ENCODE measurements around the gene SMAD9.
"Not testable (repeated sequence)": the region's sequence is repeated elsewhere in the genome, so short reads cannot be mapped to it uniquely, and the experiment has no call there.

The SMAD9 gene

GRCh38 chr13:36907821-36908220 lies 12.2 kb downstream of the SMAD9 start:
- DNase-seq, result no peak

- DNase-seq, result no peak
Measured at GRCh38 chr13:36907266-36907665, 12.8 kb downstream of the SMAD9 start.

DNA sequence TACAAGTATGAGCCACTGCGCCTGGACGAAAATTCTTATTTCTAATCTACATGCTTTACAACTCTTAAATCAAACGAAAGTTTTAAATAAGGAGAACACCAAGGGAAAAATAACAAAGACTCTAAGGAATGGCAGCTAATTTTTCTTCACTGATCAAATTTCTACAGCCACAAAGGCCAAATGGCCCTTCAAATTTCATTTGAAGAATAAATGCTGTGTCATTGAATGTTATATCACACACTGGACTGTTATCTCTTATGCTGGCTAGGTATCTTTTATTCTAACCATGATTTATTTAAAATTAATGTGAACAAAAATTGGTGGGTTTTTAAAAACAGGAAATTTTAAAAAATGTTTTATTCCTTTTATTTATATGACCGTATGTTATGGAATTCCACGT lies 14.1 kb downstream of the SMAD9 start:
- DNase-seq, result no peak

DNA sequence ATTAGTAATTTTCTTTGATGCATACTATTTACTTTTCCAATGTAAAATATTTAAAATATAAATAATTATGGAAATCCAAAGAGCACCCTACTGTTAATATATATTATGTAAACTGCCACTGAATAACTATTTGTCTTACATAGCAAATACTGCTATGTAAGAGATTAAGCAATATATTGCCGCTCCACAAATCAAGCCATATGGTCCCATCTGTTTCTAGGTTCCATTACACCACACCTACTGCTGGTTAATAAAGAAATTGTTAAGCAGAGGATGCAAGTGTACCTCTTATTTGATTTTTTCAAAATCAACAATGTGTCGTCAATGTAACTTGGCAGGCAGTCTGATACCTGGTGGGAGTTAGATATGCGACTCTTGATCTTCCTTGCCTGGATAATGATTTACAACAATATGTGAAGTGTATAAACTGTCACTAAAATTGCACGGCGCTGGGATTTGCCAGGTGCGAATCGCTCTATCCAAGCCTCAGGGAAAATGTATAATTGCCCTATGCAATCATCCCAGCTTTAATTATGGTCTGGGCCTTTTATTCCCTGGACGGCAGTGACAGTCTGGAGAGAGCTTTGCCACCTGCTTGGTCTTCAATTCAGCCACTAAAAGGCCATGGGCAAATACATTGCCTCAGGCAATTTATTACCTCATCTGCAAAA lies 16.0 kb downstream of the SMAD9 start:
- DNase-seq, result no peak

GRCh38 chr13:36897054-36897616 lies 22.9 kb downstream of the SMAD9 start:
- no peak for DNase-seq

DNA sequence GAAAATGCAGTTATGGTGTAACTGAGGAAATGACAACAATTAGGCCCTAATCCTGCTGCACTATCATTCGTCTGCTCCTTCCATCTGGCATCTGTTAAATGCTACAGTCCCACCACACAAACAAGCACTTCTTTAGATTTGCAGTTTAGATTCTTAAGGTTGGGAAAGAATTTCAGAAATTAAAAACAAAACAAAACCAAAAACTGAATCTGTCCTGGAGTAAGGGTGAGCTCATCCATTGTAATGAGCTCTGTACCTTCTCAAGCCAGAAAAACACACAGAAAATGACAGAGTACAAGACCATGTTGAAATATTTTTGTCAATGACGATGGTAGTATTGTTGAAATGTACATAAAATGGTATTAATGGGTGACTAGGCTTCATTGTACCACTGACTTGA lies 28.3 kb downstream of the SMAD9 start:
- no peak for DNase-seq

DNA sequence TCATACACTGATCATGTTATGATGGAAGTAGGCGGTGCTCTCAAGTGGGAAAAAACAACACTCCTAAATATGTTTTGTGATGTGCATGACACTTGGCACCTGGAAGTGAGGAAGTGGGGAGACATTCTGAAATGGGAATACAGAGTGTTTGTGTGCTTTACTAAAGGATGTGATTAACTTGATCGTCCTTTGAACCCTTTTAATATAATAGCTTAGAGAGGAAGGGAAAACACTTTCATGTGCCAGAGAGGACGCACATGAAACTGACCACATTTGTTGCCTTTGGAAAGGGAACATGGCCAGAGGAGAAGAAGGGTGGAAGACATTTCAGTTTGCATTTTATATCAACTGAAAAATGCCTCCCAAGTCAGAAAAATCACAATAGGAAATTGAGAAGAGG lies 31.4 kb downstream of the SMAD9 start:
- DNase-seq, result no peak

DNA sequence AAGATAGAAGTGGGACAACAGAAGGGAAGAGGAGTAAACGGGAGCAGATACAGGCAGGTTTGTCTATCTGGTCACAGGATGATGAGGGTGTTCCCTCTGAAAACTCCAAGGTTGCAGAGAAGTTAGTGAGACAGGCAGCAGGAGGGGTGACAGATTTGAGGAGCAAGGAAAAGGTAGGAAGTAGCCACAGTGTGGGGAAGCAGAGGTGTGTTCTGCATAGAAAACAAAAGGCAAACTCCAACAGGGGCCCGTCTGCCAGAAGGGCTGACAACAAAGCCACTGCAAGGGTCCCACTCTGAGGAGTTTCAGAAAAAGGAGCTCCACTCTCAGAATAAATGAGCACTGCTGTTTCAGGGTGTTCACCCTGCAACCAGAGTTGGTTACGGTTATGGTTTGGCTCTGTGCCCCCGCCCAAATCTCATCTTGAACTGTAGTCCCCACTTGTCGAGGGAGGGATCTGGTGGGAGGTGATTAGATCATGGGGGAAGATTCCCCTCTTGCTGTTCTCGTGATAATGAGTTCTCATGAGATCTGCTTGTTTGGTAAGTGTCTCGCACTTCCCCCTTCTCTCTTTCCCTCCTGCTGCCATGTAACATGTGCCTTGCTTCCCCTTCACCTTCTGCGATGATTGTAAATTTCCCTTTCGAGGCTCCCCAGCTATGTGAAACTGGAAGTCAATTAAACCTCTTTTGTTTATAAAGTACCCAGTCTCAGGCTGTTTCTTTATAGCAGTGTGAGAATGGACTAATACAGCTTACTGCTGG lies 32.1 kb downstream of the SMAD9 start:
- DNase-seq, result no peak

DNA sequence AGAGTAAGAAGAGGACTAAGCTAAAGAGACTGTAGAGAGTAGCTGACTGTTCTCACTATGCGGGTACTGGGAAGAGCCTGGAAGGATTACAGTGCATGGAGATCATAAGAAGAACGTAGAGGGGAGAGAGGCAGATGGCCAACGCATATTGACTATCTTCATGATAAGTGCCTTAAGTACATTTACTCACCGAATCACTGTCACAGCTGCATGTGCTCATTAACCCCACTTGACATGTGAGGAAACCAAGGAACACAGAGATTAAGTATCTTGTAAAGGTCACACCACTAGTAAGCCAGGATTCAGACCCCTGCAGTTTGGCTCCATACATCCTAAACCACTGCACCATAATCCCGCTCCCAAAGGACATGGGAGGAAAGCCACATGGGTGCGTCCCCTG lies 34.1 kb downstream of the SMAD9 start:
- DNase-seq, result no peak

DNA sequence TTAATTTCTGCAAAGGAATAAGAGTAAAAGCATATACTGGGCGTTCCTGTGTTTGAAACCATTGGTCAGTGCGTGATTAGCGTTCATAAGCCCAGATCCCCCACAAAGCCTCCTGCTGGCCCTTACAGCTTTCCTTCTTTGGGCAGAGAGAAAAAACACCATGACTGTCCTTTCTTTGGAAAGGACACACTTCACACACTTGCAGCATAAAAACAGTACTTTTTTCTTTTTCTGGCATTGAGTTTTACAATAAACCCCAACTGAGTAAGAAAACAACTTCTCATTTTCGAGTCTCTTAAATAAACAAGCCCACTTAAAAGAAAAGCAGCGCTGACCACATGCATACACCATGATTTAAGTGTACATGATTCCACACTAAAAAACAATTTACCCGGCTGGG lies 35.8 kb downstream of the SMAD9 start:
- DNase-seq, result no peak

GRCh38 chr13:36883824-36884223 lies 36.2 kb downstream of the SMAD9 start:
- DNase-seq, result no peak

DNA sequence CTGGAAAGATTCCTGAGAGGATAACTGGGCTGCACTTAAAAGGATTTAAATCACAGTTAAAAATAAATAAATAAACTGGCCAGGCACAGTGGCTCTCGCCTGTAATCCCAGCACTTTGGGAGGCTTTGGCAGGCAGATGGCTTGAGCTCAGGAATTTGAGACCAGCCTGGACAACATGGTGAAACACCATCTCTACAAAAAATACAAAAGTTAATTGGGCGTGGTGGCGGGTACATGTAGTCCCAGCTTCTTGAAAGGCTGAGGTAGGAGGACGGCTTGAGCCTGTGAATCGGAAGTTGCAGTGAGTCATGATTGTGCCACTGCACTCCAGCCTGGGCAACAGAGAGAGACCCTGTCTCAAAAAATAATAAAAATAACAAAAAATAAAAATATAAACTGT lies 36.6 kb downstream of the SMAD9 start:
- DNase-seq, result not testable (repeated sequence)

- DNase-seq, result no peak
Measured at GRCh38 chr13:36882829-36883390, 37.1 kb downstream of the SMAD9 start.

GRCh38 chr13:36880961-36881360 lies 39.1 kb downstream of the SMAD9 start:
- DNase-seq, result no peak

GRCh38 chr13:36879218-36879938 lies 40.7 kb downstream of the SMAD9 start:
- no peak for DNase-seq

GRCh38 chr13:36875961-36876360 lies 44.1 kb downstream of the SMAD9 start:
- DNase-seq, result no peak

GRCh38 chr13:36875431-36875830 lies 44.6 kb downstream of the SMAD9 start:
- no peak for DNase-seq

DNA sequence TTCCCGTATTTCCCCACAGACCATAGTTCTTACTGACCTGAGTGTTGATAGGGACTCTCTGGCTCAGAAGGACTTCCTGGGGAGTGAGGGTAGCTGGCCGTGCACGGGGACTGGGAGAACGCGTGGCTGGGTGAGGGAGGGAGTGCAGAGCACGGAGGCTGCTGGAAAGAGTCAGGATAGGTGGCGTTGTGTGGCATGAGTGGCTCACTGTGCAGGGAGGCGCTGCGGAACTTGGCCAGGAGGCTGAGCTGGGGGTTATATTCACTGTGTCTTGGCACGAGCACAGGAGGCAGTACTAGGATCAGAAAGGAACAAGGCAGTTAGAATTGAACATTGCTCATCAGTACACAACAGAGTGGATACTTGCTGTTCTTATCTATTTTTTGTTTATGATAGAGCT lies 47.4 kb downstream of the SMAD9 start:
- DNase-seq, result no peak

GRCh38 chr13:36870050-36870692 lies 49.9 kb downstream of the SMAD9 start:
- no peak for DNase-seq

DNA sequence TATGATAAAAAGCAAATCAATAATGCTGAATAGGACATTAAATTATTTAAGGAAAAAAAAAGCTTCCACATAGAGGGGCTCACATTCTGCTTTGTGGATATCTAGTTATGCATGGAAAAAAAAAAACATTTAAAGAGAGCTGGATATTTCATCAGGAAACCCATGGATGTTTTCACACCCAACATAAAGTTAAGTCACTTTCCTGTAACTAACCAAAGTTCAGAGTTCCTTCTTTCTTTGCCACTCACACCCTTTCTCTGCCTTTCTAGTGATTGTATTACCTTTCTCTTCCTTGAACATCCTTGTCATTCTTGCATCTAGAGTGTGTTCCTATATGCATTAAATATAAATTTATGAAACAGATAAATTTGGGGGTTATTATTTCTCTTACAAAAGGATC lies 53.8 kb downstream of the SMAD9 start:
- no peak for DNase-seq

GRCh38 chr13:36865265-36865664 lies 54.8 kb downstream of the SMAD9 start:
- DNase-seq, result no peak

DNA sequence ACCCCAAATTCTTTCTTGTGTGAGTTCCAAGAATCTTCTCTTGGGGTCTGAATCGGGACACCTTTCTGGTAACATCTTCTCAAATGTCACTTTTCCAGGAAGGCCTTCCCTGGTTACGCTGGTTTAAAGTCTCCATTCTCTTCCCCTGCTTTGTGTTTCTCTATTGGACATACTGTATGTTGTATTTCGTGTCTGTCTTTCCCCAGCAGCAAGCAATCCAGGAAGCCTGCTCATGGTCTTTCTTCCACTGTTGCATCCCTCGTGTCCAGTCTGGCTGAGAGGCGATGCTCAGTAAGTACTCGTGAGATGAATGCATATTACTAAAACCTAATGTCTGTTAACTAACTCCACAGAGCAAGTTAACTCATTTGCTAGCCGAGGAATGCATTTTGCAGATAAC lies 57.3 kb downstream of the SMAD9 start:
- no peak for DNase-seq

All from KG1 (cell line).